H1 (cell line): Measurements from ENCODE around the gene LYPD4.

Source experiments
- BRCA1 ChIP-seq: IDR thresholded peaks from 2 replicates; pipeline ENCODE4 v1.6.1; 2012; ENCODE audit warnings: low read depth, low read length, improper control_type of control experiment
- CHD1 ChIP-seq: IDR thresholded peaks from 2 replicates; pipeline ENCODE4 v1.6.1; 2012; ENCODE audit warnings: low read depth, low read length, improper control_type of control experiment
- CTCF ChIP-seq, 3 experiments: IDR thresholded peaks; 1 replicate in 2 of 3; 2 replicates in 1 of 3; pipeline versions ENCODE4 v1.5.1 to v1.6.1; 2011; ENCODE audit warnings: low read length in 3 of 3, mild to moderate bottlenecking in 3 of 3, inconsistent platforms in 2 of 3, low read depth in 1 of 3, moderate library complexity in 1 of 3; ENCODE audit not compliant: insufficient read depth in 1 of 3; ENCODE audit errors: control extremely low read depth in 1 of 3
- EZH2 ChIP-seq: fragments of 200-600 bp; sonication (generic); IDR thresholded peaks from 2 replicates; pipeline ENCODE4 v1.7.1; 2012; ENCODE audit warnings: low read depth, mild to moderate bottlenecking, moderate library complexity, low read length, inconsistent platforms; ENCODE audit not compliant: severe bottlenecking
- JUN ChIP-seq: IDR thresholded peaks from 2 replicates; pipeline ENCODE4 v1.6.1; 2011; ENCODE audit warnings: low read depth, mild to moderate bottlenecking, improper control_type of control experiment, low read length
- MAX ChIP-seq: IDR thresholded peaks from 2 replicates; pipeline ENCODE4 v1.6.1; 2012; ENCODE audit warnings: inconsistent platforms
- POLR2A ChIP-seq, 2 experiments: IDR thresholded peaks; 1 replicate in 1 of 2; 2 replicates in 1 of 2; pipeline ENCODE4 v1.6.1; 2011; ENCODE audit warnings: low read depth in 2 of 2, low read length in 2 of 2, mild to moderate bottlenecking in 2 of 2; ENCODE audit errors: control extremely low read depth in 1 of 2
- POLR2AphosphoS5 ChIP-seq: IDR thresholded peaks from 2 replicates; pipeline ENCODE4 v1.6.1; 2011; ENCODE audit warnings: low read depth, low read length
- SP1 ChIP-seq: IDR thresholded peaks from 2 replicates; pipeline ENCODE4 v1.6.1; 2011; ENCODE audit warnings: low read depth, low read length
- SP4 ChIP-seq: IDR thresholded peaks from 2 replicates; pipeline ENCODE4 v1.6.1; 2012; ENCODE audit warnings: low read length, inconsistent platforms
- TEAD4 ChIP-seq: IDR thresholded peaks from 2 replicates; pipeline ENCODE4 v1.6.1; 2012; ENCODE audit warnings: low read depth, low read length, inconsistent platforms, mixed read lengths

- no peak for TF ChIP-seq MAX
- no peak for TF ChIP-seq SP4
- no peak for TF ChIP-seq TEAD4
- TF ChIP-seq CTCF (IDR thresholded peaks at IDR 0.05; ENCODE audit: control extremely low read depth in 1 of 3, insufficient read depth in 1 of 3, low read depth in 1 of 3, low read length in 3 of 3): no peak
- no peak for TF ChIP-seq CHD1
- no peak for TF ChIP-seq EZH2
- TF ChIP-seq SP1: no peak
- no peak for TF ChIP-seq POLR2A (IDR thresholded peaks at IDR 0.05; ENCODE audit: control extremely low read depth in 1 of 2, low read depth in 2 of 2, low read length in 2 of 2)
- TF ChIP-seq JUN: no peak
- no peak for TF ChIP-seq BRCA1
- TF ChIP-seq POLR2AphosphoS5: no peak
These were observed 5.3 kb downstream of the LYPD4 start for GRCh38 chr19:41839211-41839610.
